SK-N-SH treated with all-trans-retinoic acid at 6 μM for 48 hours (cell line): ENCODE data around the gene DCST2.

ENCODE experiments used
- ATAC-seq: fragments of 200-7000 bp; cut with Tn5 transposase; 3 replicates; pipeline ENCODE4 v1.9.1; 2020; ENCODE audit warnings: mild to moderate bottlenecking, moderate library complexity
- ARNTL ChIP-seq: fragments of 450-650 bp; formaldehyde crosslinking; IDR thresholded peaks from 2 replicates; pipeline ENCODE4 v1.5.0; 2020; ENCODE audit warnings: low read depth, mild to moderate bottlenecking, moderate library complexity, borderline replicate concordance
- CREB5 ChIP-seq: fragments of 250-450 bp; sonication (Bioruptor Pico); IDR thresholded peaks from 2 replicates; pipeline ENCODE4 v1.5.1; 2020; ENCODE audit warnings: low read depth, mild to moderate bottlenecking, moderate library complexity
- CSDC2 ChIP-seq: fragments of 250-450 bp; sonication (Bioruptor Pico); IDR thresholded peaks from 2 replicates; pipeline ENCODE4 v1.5.0; 2020; ENCODE audit warnings: mild to moderate bottlenecking, moderate library complexity
- CSRNP3 ChIP-seq: fragments of 250-450 bp; sonication (Bioruptor Pico); IDR thresholded peaks from 2 replicates; pipeline ENCODE4 v1.5.1; 2021; ENCODE audit warnings: mild to moderate bottlenecking, moderate library complexity
- ESRRG ChIP-seq: fragments of 250-450 bp; sonication (Bioruptor Pico); IDR thresholded peaks from 2 replicates; pipeline ENCODE4 v1.6.1; 2021; ENCODE audit warnings: mild to moderate bottlenecking
- ISL1 ChIP-seq: fragments of 250-450 bp; sonication (Bioruptor Pico); IDR thresholded peaks from 2 replicates; pipeline ENCODE4 v2.1.2; 2022; ENCODE audit warnings: mild to moderate bottlenecking, moderate library complexity
- OSR1 ChIP-seq: fragments of 250-450 bp; sonication (Bioruptor Pico); IDR thresholded peaks from 2 replicates; pipeline ENCODE4 v1.8.0; 2022; ENCODE audit warnings: moderate library complexity, mild to moderate bottlenecking, inconsistent platforms
- PATZ1 ChIP-seq: fragments of 250-450 bp; sonication (Bioruptor Pico); IDR thresholded peaks from 2 replicates; pipeline ENCODE4 v1.8.0; 2020; ENCODE audit warnings: mild to moderate bottlenecking, moderate library complexity, borderline replicate concordance
- POU6F1 ChIP-seq: fragments of 250-450 bp; sonication (Bioruptor Pico); IDR thresholded peaks from 2 replicates; pipeline ENCODE4 v1.8.0; 2021; ENCODE audit warnings: low read depth, mild to moderate bottlenecking, moderate library complexity, borderline replicate concordance
- RARB ChIP-seq: fragments of 250-450 bp; sonication (Bioruptor Pico); IDR thresholded peaks from 2 replicates; pipeline ENCODE4 v1.8.0; 2021; ENCODE audit warnings: mild to moderate bottlenecking, moderate library complexity
- SNAI2 ChIP-seq: fragments of 250-450 bp; sonication (Bioruptor Pico); IDR thresholded peaks from 2 replicates; pipeline ENCODE4 v1.5.0; 2020; ENCODE audit warnings: mild to moderate bottlenecking, moderate library complexity
- TCF4 ChIP-seq: fragments of 250-450 bp; sonication (Bioruptor Pico); IDR thresholded peaks from 2 replicates; pipeline ENCODE4 v1.8.0; 2021; ENCODE audit warnings: mild to moderate bottlenecking, moderate library complexity, borderline replicate concordance
- TOX ChIP-seq: fragments of 250-450 bp; sonication (Bioruptor Pico); IDR thresholded peaks from 2 replicates; pipeline ENCODE4 v1.8.0; 2021; ENCODE audit warnings: mild to moderate bottlenecking, moderate library complexity, borderline replicate concordance
- ZC3H10 ChIP-seq: fragments of 250-450 bp; sonication (Bioruptor Pico); IDR thresholded peaks from 2 replicates; pipeline ENCODE4 v1.5.1; 2021; ENCODE audit warnings: mild to moderate bottlenecking, moderate library complexity
- ZNF565 ChIP-seq: fragments of 450-650 bp; formaldehyde crosslinking; conservative IDR thresholded peaks from 2 replicates; pipeline ENCODE4 v1.5.0; 2020; ENCODE audit warnings: low read depth, mild to moderate bottlenecking, moderate library complexity
- ZNF70 ChIP-seq: fragments of 450-650 bp; formaldehyde crosslinking; IDR thresholded peaks from 2 replicates; pipeline ENCODE4 v1.5.0; 2020; ENCODE audit warnings: mild to moderate bottlenecking, moderate library complexity
- ZNF8 ChIP-seq: fragments of 450-650 bp; formaldehyde crosslinking; IDR thresholded peaks from 2 replicates; pipeline ENCODE4 v1.5.0; 2020; ENCODE audit warnings: mild to moderate bottlenecking, moderate library complexity
- TF ChIP-seq, protein P1 (sequence below): fragments of 250-450 bp; sonication (Bioruptor Pico); IDR thresholded peaks from 2 replicates; pipeline ENCODE4 v1.5.0; 2020; ENCODE audit warnings: mild to moderate bottlenecking, moderate library complexity

The DCST2 gene

DNA sequence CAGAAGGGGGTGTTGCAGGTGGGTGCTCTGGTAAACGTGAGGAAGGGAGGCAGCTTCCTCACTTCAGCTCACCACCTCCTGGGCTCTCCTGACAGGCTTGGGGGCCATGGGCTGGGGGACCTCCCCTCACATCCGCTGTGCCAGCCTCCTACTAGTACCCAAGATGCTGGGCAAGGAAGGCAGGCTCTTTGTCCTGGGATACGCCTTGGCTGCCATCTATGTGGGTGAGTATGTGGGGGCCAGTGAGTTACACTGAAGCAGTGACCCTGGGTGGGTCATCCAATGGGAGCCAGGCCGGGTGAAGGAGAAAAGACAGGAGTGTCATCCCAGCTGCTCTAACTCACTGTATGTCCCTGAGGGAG lies 5.7 kb upstream of the DCST2 start (continued):
- no peak for TF ChIP-seq PATZ1 (CRISPR knock-in tag)
- no peak for TF ChIP-seq CSDC2 (CRISPR knock-in tag)
- no peak for TF ChIP-seq ZNF565 (CRISPR knock-in tag)

GRCh38 chr1:155038602-155039307 lies 5.2 kb upstream of the DCST2 start:
- no peak for TF ChIP-seq CSDC2 (CRISPR knock-in tag)
- no peak for TF ChIP-seq ARNTL
- no peak for TF ChIP-seq ZNF8 (CRISPR knock-in tag)
- no peak for TF ChIP-seq RARB (CRISPR knock-in tag)
- TF ChIP-seq, all 23 proteins: peak for 0
- no peak; the same call in 2 of the 3 replicates for ATAC-seq

GRCh38 chr1:155037851-155038441 lies 4.4 kb upstream of the DCST2 start:
- TF ChIP-seq, protein P1, sequence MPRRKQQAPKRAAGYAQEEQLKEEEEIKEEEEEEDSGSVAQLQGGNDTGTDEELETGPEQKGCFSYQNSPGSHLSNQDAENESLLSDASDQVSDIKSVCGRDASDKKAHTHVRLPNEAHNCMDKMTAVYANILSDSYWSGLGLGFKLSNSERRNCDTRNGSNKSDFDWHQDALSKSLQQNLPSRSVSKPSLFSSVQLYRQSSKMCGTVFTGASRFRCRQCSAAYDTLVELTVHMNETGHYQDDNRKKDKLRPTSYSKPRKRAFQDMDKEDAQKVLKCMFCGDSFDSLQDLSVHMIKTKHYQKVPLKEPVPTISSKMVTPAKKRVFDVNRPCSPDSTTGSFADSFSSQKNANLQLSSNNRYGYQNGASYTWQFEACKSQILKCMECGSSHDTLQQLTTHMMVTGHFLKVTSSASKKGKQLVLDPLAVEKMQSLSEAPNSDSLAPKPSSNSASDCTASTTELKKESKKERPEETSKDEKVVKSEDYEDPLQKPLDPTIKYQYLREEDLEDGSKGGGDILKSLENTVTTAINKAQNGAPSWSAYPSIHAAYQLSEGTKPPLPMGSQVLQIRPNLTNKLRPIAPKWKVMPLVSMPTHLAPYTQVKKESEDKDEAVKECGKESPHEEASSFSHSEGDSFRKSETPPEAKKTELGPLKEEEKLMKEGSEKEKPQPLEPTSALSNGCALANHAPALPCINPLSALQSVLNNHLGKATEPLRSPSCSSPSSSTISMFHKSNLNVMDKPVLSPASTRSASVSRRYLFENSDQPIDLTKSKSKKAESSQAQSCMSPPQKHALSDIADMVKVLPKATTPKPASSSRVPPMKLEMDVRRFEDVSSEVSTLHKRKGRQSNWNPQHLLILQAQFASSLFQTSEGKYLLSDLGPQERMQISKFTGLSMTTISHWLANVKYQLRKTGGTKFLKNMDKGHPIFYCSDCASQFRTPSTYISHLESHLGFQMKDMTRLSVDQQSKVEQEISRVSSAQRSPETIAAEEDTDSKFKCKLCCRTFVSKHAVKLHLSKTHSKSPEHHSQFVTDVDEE: no peak
- TF ChIP-seq PATZ1 (CRISPR knock-in tag) (no peak), CSRNP3 (no peak), OSR1 (no peak), ZC3H10 (CRISPR knock-in tag) (no peak), SNAI2 (CRISPR knock-in tag) (no peak), RARB (CRISPR knock-in tag) (no peak), TCF4 (CRISPR knock-in tag) (no peak), CSDC2 (CRISPR knock-in tag) (no peak), ISL1 (CRISPR knock-in tag) (no peak), CREB5 (CRISPR knock-in tag) (no peak), POU6F1 (CRISPR knock-in tag) (no peak), TOX (no peak), ZNF70 (CRISPR knock-in tag) (no peak), ESRRG (no peak), ZNF565 (CRISPR knock-in tag) (no peak)
- no peak for ATAC-seq
